HAP-1 (cell line): ENCODE results near the gene TTLL11.

ENCODE experiments used
- DNase-seq, 2 experiments: peaks; one replicate each; pipeline ENCODE4 v3.0.0-alpha.2; 2016 to 2020; ENCODE audit warnings: low spot score in 2 of 2
- H3K27me3 ChIP-seq: fragments of 250-450 bp; sonication (Bioruptor Pico); 2 replicates; pipeline ENCODE4 v1.5.1; 2020; ENCODE audit warnings: low read depth, mild to moderate bottlenecking, moderate library complexity
- H3K36me3 ChIP-seq: fragments of 250-450 bp; sonication (Bioruptor Pico); replicated peaks from 2 replicates; pipeline ENCODE4 v1.5.1; 2020; ENCODE audit warnings: mild to moderate bottlenecking
- H3K4me1 ChIP-seq: fragments of 250-450 bp; sonication (Bioruptor Pico); 2 replicates; pipeline ENCODE4 v1.5.1; 2020; ENCODE audit warnings: mild to moderate bottlenecking
- H3K4me3 ChIP-seq: fragments of 250-450 bp; sonication (Bioruptor Pico); 2 replicates; pipeline ENCODE4 v1.5.1; 2020; ENCODE audit warnings: mild to moderate bottlenecking, moderate library complexity
- H3K9me3 ChIP-seq: fragments of 250-450 bp; sonication (Bioruptor Pico); 2 replicates; pipeline ENCODE4 v1.5.1; 2020; ENCODE audit warnings: mild to moderate bottlenecking, moderate library complexity
- in situ Hi-C: fragments of 300-500 bp; cut with MboI; formaldehyde crosslinking; loops from 3 replicates; pipeline ENCODE4 v1.14.3; 2020; ENCODE audit warnings: low sequenced_read_pairs, inconsistent platforms, mixed read lengths

TTLL11 gene

GRCh38 chr9:122091682-122092592 lies 1.2 kb downstream of the TTLL11 start:
- Histone ChIP-seq H3K36me3 (peaks cover 3% of the 10 kb centered on the region; the same call in 1 of the 2 replicates), H3K27me3 (no peaks in the 10 kb centered on the region), H3K9me3 (no peaks in the 10 kb centered on the region), H3K4me1 (peaks cover 8% of the 10 kb centered on the region), H3K4me3 (peak overlapping the region; percentile 67)
- no peak for DNase-seq
- in situ Hi-C loops, result no loop called here

GRCh38 chr9:122090981-122091380 lies 2.1 kb downstream of the TTLL11 start:
- Histone ChIP-seq H3K4me3 (no peak overlapping the region), H3K9me3 (no peaks in the 10 kb centered on the region), H3K36me3 (peaks cover 3% of the 10 kb centered on the region; the same call in 1 of the 2 replicates), H3K27me3 (no peaks in the 10 kb centered on the region), H3K4me1 (peaks cover 8% of the 10 kb centered on the region)
- in situ Hi-C loops, result no loop called here
- no peak for DNase-seq

- peaks cover 8% of the 10 kb centered on the region for H3K4me1 ChIP-seq
- in situ Hi-C loops, result no loop called here
- H3K4me3 ChIP-seq, result no peak overlapping the region
- peaks cover 3% of the 10 kb centered on the region; the same call in 1 of the 2 replicates for H3K36me3 ChIP-seq
- H3K27me3 ChIP-seq, result no peaks in the 10 kb centered on the region
- H3K9me3 ChIP-seq, result no peaks in the 10 kb centered on the region
- no peak for DNase-seq
Observed at GRCh38 chr9:122090287-122090883, 2.7 kb downstream of the TTLL11 start.

GRCh38 chr9:122088880-122089706 lies 4.0 kb downstream of the TTLL11 start:
- Histone ChIP-seq H3K4me1 (peaks cover 8% of the 10 kb centered on the region), H3K4me3 (no peak overlapping the region), H3K36me3 (peaks cover 3% of the 10 kb centered on the region; the same call in 1 of the 2 replicates), H3K27me3 (no peaks in the 10 kb centered on the region), H3K9me3 (no peaks in the 10 kb centered on the region)
- DNase-seq, result no peak
- in situ Hi-C loops, result no loop called here

GRCh38 chr9:122087406-122088200 lies 5.5 kb downstream of the TTLL11 start:
- no peak overlapping the region for H3K4me3 ChIP-seq
- no peaks in the 10 kb centered on the region for H3K9me3 ChIP-seq
- H3K27me3 ChIP-seq, result no peaks in the 10 kb centered on the region
- no peaks in the 10 kb centered on the region; the same call in 1 of the 2 replicates for H3K36me3 ChIP-seq
- DNase-seq, result no peak
- peaks cover 6% of the 10 kb centered on the region for H3K4me1 ChIP-seq
- in situ Hi-C loops, result no loop called here

GRCh38 chr9:122086873-122087272 lies 6.2 kb downstream of the TTLL11 start:
- in situ Hi-C loops, result no loop called here
- H3K9me3 ChIP-seq, result no peaks in the 10 kb centered on the region
- no peaks in the 10 kb centered on the region for H3K27me3 ChIP-seq
- H3K4me3 ChIP-seq, result no peak overlapping the region
- peaks cover 4% of the 10 kb centered on the region for H3K4me1 ChIP-seq
- no peak for DNase-seq
- no peaks in the 10 kb centered on the region; the same call in 1 of the 2 replicates for H3K36me3 ChIP-seq

- H3K4me3 ChIP-seq, result no peak overlapping the region
- H3K4me1 ChIP-seq, result no peaks in the 10 kb centered on the region
- no peaks in the 10 kb centered on the region for H3K9me3 ChIP-seq
- H3K27me3 ChIP-seq, result no peaks in the 10 kb centered on the region
- no peaks in the 10 kb centered on the region for H3K36me3 ChIP-seq
- no peak for DNase-seq
- in situ Hi-C loops, result no loop called here
Observed at GRCh38 chr9:122085260-122085659, 7.8 kb downstream of the TTLL11 start.

- in situ Hi-C loops, result no loop called here
- no peak overlapping the region for H3K4me3 ChIP-seq
Observed at GRCh38 chr9:122084026-122084675, 9.0 kb downstream of the TTLL11 start.

GRCh38 chr9:122080986-122081385 lies 12.1 kb downstream of the TTLL11 start:
- Histone ChIP-seq H3K4me1 (no peaks in the 10 kb centered on the region), H3K27me3 (no peaks in the 10 kb centered on the region), H3K9me3 (no peaks in the 10 kb centered on the region), H3K36me3 (no peaks in the 10 kb centered on the region), H3K4me3 (no peak overlapping the region)
- in situ Hi-C loops, result no loop called here
- no peak for DNase-seq

More at GRCh38 chr9:122084026-122084675, 9.0 kb downstream of the TTLL11 start:
- Histone ChIP-seq H3K27me3 (no peaks in the 10 kb centered on the region), H3K4me1 (no peaks in the 10 kb centered on the region), H3K9me3 (no peaks in the 10 kb centered on the region), H3K36me3 (no peaks in the 10 kb centered on the region)
- no peak for DNase-seq

- Histone ChIP-seq H3K4me1 (no peaks in the 10 kb centered on the region), H3K4me3 (no peak overlapping the region), H3K36me3 (no peaks in the 10 kb centered on the region), H3K27me3 (no peaks in the 10 kb centered on the region), H3K9me3 (no peaks in the 10 kb centered on the region)
- in situ Hi-C loops, result no loop called here
- no peak for DNase-seq
Observed at GRCh38 chr9:122078557-122078956, 14.6 kb downstream of the TTLL11 start.

GRCh38 chr9:122076773-122077172 lies 16.3 kb downstream of the TTLL11 start:
- in situ Hi-C loops, result no loop called here
- H3K4me3 ChIP-seq, result no peak overlapping the region
- H3K36me3 ChIP-seq, result no peaks in the 10 kb centered on the region
- H3K9me3 ChIP-seq, result no peaks in the 10 kb centered on the region
- DNase-seq, result no peak
- H3K4me1 ChIP-seq, result no peaks in the 10 kb centered on the region
- H3K27me3 ChIP-seq, result no peaks in the 10 kb centered on the region

GRCh38 chr9:122076117-122076516 lies 17.0 kb downstream of the TTLL11 start:
- DNase-seq, result no peak

More at GRCh38 chr9:122076117-122076516, 17.0 kb downstream of the TTLL11 start:
- Histone ChIP-seq H3K36me3 (no peaks in the 10 kb centered on the region), H3K9me3 (no peaks in the 10 kb centered on the region), H3K4me3 (no peak overlapping the region), H3K4me1 (no peaks in the 10 kb centered on the region), H3K27me3 (no peaks in the 10 kb centered on the region)
- in situ Hi-C loops, result no loop called here
